Memory B cell (primary cell): ENCODE data around the gene LRRC58.
"Not testable (repeated sequence)": the region's sequence is repeated elsewhere in the genome, so short reads cannot be mapped to it uniquely, and the experiment has no call there.

ENCODE experiments used
- ATAC-seq: fragments of 150-1000 bp; cut with Tn5 transposase; 2 replicates; pipeline ENCODE4 v1.10.0; 2021; ENCODE audit warnings: low read depth, mild to moderate bottlenecking, moderate library complexity
- DNase-seq, 2 donors: peaks; one replicate each; pipeline ENCODE4 v3.0.0; 2022; ENCODE audit warnings: low spot score in 2 of 2
- H3K27ac Mint-ChIP-seq: one replicate; pipeline ENCODE4 v1.8.0; 2022; ENCODE audit warnings: mild to moderate bottlenecking, moderate library complexity, mixed read lengths
- H3K27me3 Mint-ChIP-seq: one replicate; pipeline ENCODE4 v1.8.0; 2022; ENCODE audit warnings: mixed read lengths
- H3K36me3 Mint-ChIP-seq: one replicate; pipeline ENCODE4 v1.8.0; 2022; ENCODE audit warnings: mild to moderate bottlenecking, mixed read lengths
- H3K4me1 Mint-ChIP-seq: one replicate; pipeline ENCODE4 v1.8.0; 2022; ENCODE audit warnings: mixed read lengths
- H3K4me3 Mint-ChIP-seq: one replicate; pipeline ENCODE4 v1.8.0; 2022; ENCODE audit warnings: mild to moderate bottlenecking, moderate library complexity, mixed read lengths
- H3K9me3 Mint-ChIP-seq: one replicate; pipeline ENCODE4 v1.8.0; 2022; ENCODE audit warnings: mixed read lengths

Gene LRRC58

GRCh38 chr3:120348991-120349854, at the start of gene LRRC58:
Gene LRRC58, minus strand, starts transcription at chr3:120349354. Its CDS starts 111 bp downstream, at chr3:120349243.
- peaks cover 4% of the 10 kb centered on the region for H3K36me3 Mint-ChIP-seq
- peak; percentile 89 for ATAC-seq
- no peaks in the 10 kb centered on the region for H3K9me3 Mint-ChIP-seq
- H3K4me1 Mint-ChIP-seq, result peaks cover 31% of the 10 kb centered on the region
- H3K27me3 Mint-ChIP-seq, result no peaks in the 10 kb centered on the region
- peak; percentile 88 to 91 for DNase-seq
- peak within 1 kb of the TSS; percentile 91 for H3K27ac Mint-ChIP-seq
- peak within 1 kb of the TSS; percentile 90 for H3K4me3 Mint-ChIP-seq

GRCh38 chr3:120396469-120396868, 47.3 kb upstream of the LRRC58 start:
- no peak for DNase-seq
- Mint-ChIP-seq H3K4me1 (peaks cover 16% of the 10 kb centered on the region), H3K9me3 (no peaks in the 10 kb centered on the region), H3K4me3 (no peak overlapping the region), H3K36me3 (no peaks in the 10 kb centered on the region), H3K27me3 (no peaks in the 10 kb centered on the region), H3K27ac (no peak overlapping the region)
- peak; percentile 50 for ATAC-seq

GRCh38 chr3:120394347-120394746, 45.2 kb upstream of the LRRC58 start:
- Mint-ChIP-seq H3K9me3 (no peaks in the 10 kb centered on the region), H3K36me3 (no peaks in the 10 kb centered on the region), H3K27me3 (no peaks in the 10 kb centered on the region)

GRCh38 chr3:120393761-120394160, 44.6 kb upstream of the LRRC58 start:
- no peaks in the 10 kb centered on the region for H3K27me3 Mint-ChIP-seq
- H3K9me3 Mint-ChIP-seq, result no peaks in the 10 kb centered on the region
- no peak for ATAC-seq
- no peak overlapping the region for H3K27ac Mint-ChIP-seq
- no peak for DNase-seq
- H3K4me3 Mint-ChIP-seq, result no peak overlapping the region
- H3K36me3 Mint-ChIP-seq, result no peaks in the 10 kb centered on the region
- peaks cover 2% of the 10 kb centered on the region for H3K4me1 Mint-ChIP-seq

More at GRCh38 chr3:120394347-120394746, 45.2 kb upstream of the LRRC58 start:
- no peak for DNase-seq
- no peak for ATAC-seq
- no peak overlapping the region for H3K4me3 Mint-ChIP-seq
- no peak overlapping the region for H3K27ac Mint-ChIP-seq
- H3K4me1 Mint-ChIP-seq, result peaks cover 3% of the 10 kb centered on the region

GRCh38 chr3:120393243-120393642, 44.1 kb upstream of the LRRC58 start:
- Mint-ChIP-seq H3K36me3 (no peaks in the 10 kb centered on the region), H3K27me3 (no peaks in the 10 kb centered on the region)
- no peak for ATAC-seq

GRCh38 chr3:120382941-120383447, 33.8 kb upstream of the LRRC58 start:
- peaks cover 3% of the 10 kb centered on the region for H3K36me3 Mint-ChIP-seq
- H3K9me3 Mint-ChIP-seq, result peaks cover 4% of the 10 kb centered on the region
- H3K4me1 Mint-ChIP-seq, result no peaks in the 10 kb centered on the region
- H3K4me3 Mint-ChIP-seq, result no peak overlapping the region
- no peak overlapping the region for H3K27ac Mint-ChIP-seq
- peaks cover 4% of the 10 kb centered on the region for H3K27me3 Mint-ChIP-seq
- no peak for ATAC-seq
- DNase-seq, result no peak

More at GRCh38 chr3:120393243-120393642, 44.1 kb upstream of the LRRC58 start:
- DNase-seq, result no peak
- no peaks in the 10 kb centered on the region for H3K9me3 Mint-ChIP-seq
- H3K4me1 Mint-ChIP-seq, result no peaks in the 10 kb centered on the region
- H3K27ac Mint-ChIP-seq, result no peak overlapping the region
- no peak overlapping the region for H3K4me3 Mint-ChIP-seq

- H3K9me3 Mint-ChIP-seq, result peaks cover 4% of the 10 kb centered on the region
- ATAC-seq, result no peak
- H3K36me3 Mint-ChIP-seq, result peaks cover 3% of the 10 kb centered on the region
These were observed 32.3 kb upstream of the LRRC58 start for GRCh38 chr3:120381503-120381902.

GRCh38 chr3:120377948-120378347, 28.8 kb upstream of the LRRC58 start:
- not testable (repeated sequence) for H3K4me3 Mint-ChIP-seq, H3K36me3 Mint-ChIP-seq, H3K27ac Mint-ChIP-seq, H3K27me3 Mint-ChIP-seq, H3K4me1 Mint-ChIP-seq, DNase-seq, H3K9me3 Mint-ChIP-seq, ATAC-seq

More at GRCh38 chr3:120381503-120381902, 32.3 kb upstream of the LRRC58 start:
- Mint-ChIP-seq H3K4me1 (no peaks in the 10 kb centered on the region), H3K27ac (no peak overlapping the region), H3K4me3 (no peak overlapping the region), H3K27me3 (peaks cover 4% of the 10 kb centered on the region)
- no peak for DNase-seq

- no peak overlapping the region for H3K27ac Mint-ChIP-seq
- no peaks in the 10 kb centered on the region for H3K36me3 Mint-ChIP-seq
- DNase-seq, result no peak
- H3K27me3 Mint-ChIP-seq, result peaks cover 3% of the 10 kb centered on the region
- H3K4me3 Mint-ChIP-seq, result no peak overlapping the region
- ATAC-seq, result no peak
- H3K9me3 Mint-ChIP-seq, result no peaks in the 10 kb centered on the region
- no peaks in the 10 kb centered on the region for H3K4me1 Mint-ChIP-seq
These were observed 21.3 kb upstream of the LRRC58 start for GRCh38 chr3:120370463-120370862.

- H3K4me1 Mint-ChIP-seq, result no peaks in the 10 kb centered on the region
- no peaks in the 10 kb centered on the region for H3K9me3 Mint-ChIP-seq
- no peaks in the 10 kb centered on the region for H3K36me3 Mint-ChIP-seq
- H3K27ac Mint-ChIP-seq, result no peak overlapping the region
- no peak overlapping the region for H3K4me3 Mint-ChIP-seq
- no peak for ATAC-seq
- DNase-seq, result no peak
- H3K27me3 Mint-ChIP-seq, result peaks cover 3% of the 10 kb centered on the region
These were observed 19.9 kb upstream of the LRRC58 start for GRCh38 chr3:120369037-120369467.

GRCh38 chr3:120368172-120368571, 19.0 kb upstream of the LRRC58 start:
- Mint-ChIP-seq H3K4me1 (no peaks in the 10 kb centered on the region), H3K4me3 (no peak overlapping the region), H3K36me3 (no peaks in the 10 kb centered on the region), H3K27ac (no peak overlapping the region), H3K9me3 (no peaks in the 10 kb centered on the region), H3K27me3 (peaks cover 3% of the 10 kb centered on the region)
- ATAC-seq, result no peak
- DNase-seq, result no peak

- Mint-ChIP-seq H3K27ac (no peak overlapping the region), H3K27me3 (peaks cover 6% of the 10 kb centered on the region), H3K4me1 (no peaks in the 10 kb centered on the region), H3K4me3 (no peak overlapping the region), H3K9me3 (no peaks in the 10 kb centered on the region), H3K36me3 (no peaks in the 10 kb centered on the region)
- ATAC-seq (no peak), DNase-seq (no peak)
These were observed 15.7 kb upstream of the LRRC58 start for GRCh38 chr3:120364821-120365220.

GRCh38 chr3:120364101-120364500, 14.9 kb upstream of the LRRC58 start:
- no peak for DNase-seq
- no peaks in the 10 kb centered on the region for H3K4me1 Mint-ChIP-seq
- no peak overlapping the region for H3K27ac Mint-ChIP-seq
- H3K27me3 Mint-ChIP-seq, result peaks cover 6% of the 10 kb centered on the region
- ATAC-seq, result no peak
- H3K36me3 Mint-ChIP-seq, result no peaks in the 10 kb centered on the region
- H3K9me3 Mint-ChIP-seq, result no peaks in the 10 kb centered on the region
- no peak overlapping the region for H3K4me3 Mint-ChIP-seq

GRCh38 chr3:120357807-120358206, 8.7 kb upstream of the LRRC58 start:
- Mint-ChIP-seq H3K36me3 (no peaks in the 10 kb centered on the region), H3K27me3 (peaks cover 6% of the 10 kb centered on the region), H3K4me1 (no peaks in the 10 kb centered on the region), H3K9me3 (no peaks in the 10 kb centered on the region), H3K4me3 (no peak overlapping the region), H3K27ac (no peak overlapping the region)
- ATAC-seq, result no peak
- DNase-seq, result no peak
